A549 (cell line): ENCODE results near the gene TCF7L1. TPM values are rescaled to one million over a fixed set of nuclear protein-coding genes. Genes with fewer than 3 reads are reported as not detected.

ENCODE experiments used
- ATAC-seq, 2 experiments: fragments of 200-7000 bp in 1 of 2; fragments of >200 bp in 1 of 2; cut with Nextera tagmentation in 1 of 2; cut with Tn5 transposase in 1 of 2; 3 replicates each; pipeline versions ENCODE4 v1.8.0 to v1.9.1; 2018 to 2020; ENCODE audit warnings: mild to moderate bottlenecking in 1 of 2, moderate library complexity in 1 of 2
- CTCF ChIA-PET: fragments of 300-600 bp; sonication (Branson Sonifier 250); formaldehyde crosslinking; extraction: SDS; loops from one replicate; lab custom pipeline; 2021; ENCODE audit warnings: antibody characterized with exemption, inconsistent platforms; lab: Yijun Ruan, JAX
- POLR2A ChIA-PET: fragments of 350-600 bp; formaldehyde crosslinking; extraction: SDS; loops from one replicate; lab custom pipeline; 2021; ENCODE audit warnings: antibody characterized with exemption, inconsistent platforms; lab: Yijun Ruan, JAX
- DNase-seq, 2 experiments: peaks; one replicate each; pipeline versions ENCODE4 v3.0.0 to v3.0.0-alpha.2; 2011 to 2016; ENCODE audit warnings: low read depth in 1 of 2, low spot score in 1 of 2
- FAIRE-seq: peaks from 2 replicates; lab custom pipeline; 2011; peaks lifted over from hg19 to GRCh38; lab: Jason Lieb, UNC
- H3K27ac ChIP-seq, 2 experiments: fragments of >200 bp; sonication (Bioruptor Twin); formaldehyde crosslinking; 3 replicates each; pipeline ENCODE4 v1.5.1; 2016 to 2017
- H3K4me1 ChIP-seq: fragments of >200 bp; sonication (Bioruptor Twin); formaldehyde crosslinking; 3 replicates; pipeline ENCODE4 v1.6.1; 2016
- H3K4me2 ChIP-seq: fragments of >200 bp; sonication (Bioruptor Twin); formaldehyde crosslinking; 3 replicates; pipeline ENCODE4 v1.6.1; 2016
- H3K4me3 ChIP-seq: fragments of >200 bp; sonication (Bioruptor Twin); formaldehyde crosslinking; 3 replicates; pipeline ENCODE4 v1.5.1; 2016
- H3K9me3 ChIP-seq: fragments of >200 bp; sonication (Bioruptor Twin); formaldehyde crosslinking; 3 replicates; pipeline ENCODE4 v1.6.1; 2016
- ATOH8 ChIP-seq: fragments of 250-450 bp; sonication (Bioruptor Pico); IDR thresholded peaks from 2 replicates; pipeline ENCODE4 v1.5.0; 2020; ENCODE audit warnings: low read depth, mild to moderate bottlenecking, moderate library complexity
- BCL3 ChIP-seq: fragments of >200 bp; sonication (Bioruptor Twin); formaldehyde crosslinking; IDR thresholded peaks from 3 replicates; pipeline ENCODE4 v1.6.1; 2016
- CHD2 ChIP-seq: fragments of 150-350 bp; IDR thresholded peaks from 2 replicates; pipeline ENCODE4 v1.6.1; 2014; ENCODE audit warnings: low read length; ENCODE audit not compliant: partially characterized antibody
- E2F6 ChIP-seq: IDR thresholded peaks from 2 replicates; pipeline ENCODE4 v1.6.1; 2012; ENCODE audit warnings: low read depth, borderline replicate concordance
- EHMT2 ChIP-seq: fragments of 200-600 bp; sonication (generic); IDR thresholded peaks from 2 replicates; pipeline ENCODE4 v1.6.1; 2016; ENCODE audit warnings: antibody characterized with exemption, low read depth, mild to moderate bottlenecking, moderate library complexity
- KDM1A ChIP-seq: fragments of 200-600 bp; sonication (generic); IDR thresholded peaks from 2 replicates; pipeline ENCODE4 v1.6.1; 2016; ENCODE audit warnings: low read depth, mild to moderate bottlenecking
- PBX3 ChIP-seq: IDR thresholded peaks from 2 replicates; pipeline ENCODE4 v1.6.1; 2012
- POLR2A ChIP-seq: IDR thresholded peaks from 2 replicates; pipeline ENCODE4 v1.6.1; 2012; ENCODE audit warnings: mild to moderate bottlenecking, low read length
- POLR2AphosphoS2 ChIP-seq: conservative IDR thresholded peaks from 2 replicates; pipeline ENCODE4 v1.6.1; 2012; ENCODE audit warnings: low read length, improper control_type of control experiment, inconsistent platforms
- RAD21 ChIP-seq, 2 experiments: fragments of >200 bp in 1 of 2; sonication (Bioruptor Twin) in 1 of 2; formaldehyde crosslinking in 1 of 2; IDR thresholded peaks in 1 of 2; conservative IDR thresholded peaks in 1 of 2; 2 replicates in 1 of 2; 3 replicates in 1 of 2; pipeline ENCODE4 v1.6.1; 2012 to 2018; ENCODE audit warnings: inconsistent platforms in 1 of 2
- RARB ChIP-seq: fragments of 250-450 bp; sonication (Bioruptor Pico); IDR thresholded peaks from 2 replicates; pipeline ENCODE4 v1.8.0; 2021; ENCODE audit warnings: mild to moderate bottlenecking, moderate library complexity
- WGBS: methylation state at CpG from one replicate; pipeline ENCODE4 v1.1.6; 2017; ENCODE audit errors: missing lambda C conversion rate; 5-methylcytosine and 5-hydroxymethylcytosine counted together
- polyA plus RNA-seq, 4 experiments: library from polyadenylated mRNA; depleted of rRNA in 3 of 4; stranded (reverse); fragments of >200 nt; fragmentation: RNase III in 1 of 4; extraction: RNeasy Plus Mini Kit Qiagen cat#74134 plus additional on column Dnase treatment in 1 of 4; gene quantifications; 2 replicates in 3 of 4; 3 replicates in 1 of 4; pipeline ENCODE4 v1.2.3, GENCODE V29; 2011 to 2017
- TF ChIP-seq, protein P1 (sequence below): IDR thresholded peaks from 2 replicates; pipeline ENCODE4 v1.6.1; 2012

The TCF7L1 gene
- polyA plus RNA-seq, 2 of the 4 experiments (the other 2 are of a cell fraction): 0.68 to 4.4 TPM

GRCh38 chr2:85132397-85132796, 795 bp upstream of the TCF7L1 start:
- 35% methylated on average over 14 of the region's 14 CpGs for WGBS
- Histone ChIP-seq H3K9me3 (no peaks in the 10 kb centered on the region), H3K4me1 (peaks cover 9% of the 10 kb centered on the region), H3K4me3 (peak overlapping the region; percentile 61), H3K4me2 (peak overlapping the region; percentile 87), H3K27ac (peak overlapping the region; percentile 76 to 90)
- ChIA-PET CTCF (interaction anchor here (0.6 to 6.2 kb wide), 43 partner anchors 9 to 207 kb away, joined by 3 to 108 read pairs (median 4); no protein-coding TSS in a partner anchor), POLR2A (interaction anchor here (0.9 to 1.9 kb wide), 2 partner anchors 65 to 156 kb away, joined by 4 to 5 read pairs; no protein-coding TSS in a partner anchor)
- TF ChIP-seq ATOH8 (CRISPR knock-in tag): no peak
- TF ChIP-seq CHD2: no peak
- TF ChIP-seq KDM1A: no peak
- no peak for TF ChIP-seq BCL3
- TF ChIP-seq, protein P1, sequence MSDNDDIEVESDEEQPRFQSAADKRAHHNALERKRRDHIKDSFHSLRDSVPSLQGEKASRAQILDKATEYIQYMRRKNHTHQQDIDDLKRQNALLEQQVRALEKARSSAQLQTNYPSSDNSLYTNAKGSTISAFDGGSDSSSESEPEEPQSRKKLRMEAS: no peak
- TF ChIP-seq POLR2A: no peak
- peak in 1 of 2 experiments; percentile 20 for DNase-seq
- FAIRE-seq: no peak
- ATAC-seq: peak in 1 of 2 experiments; percentile 16; a peak in 2 of 6 replicates

GRCh38 chr2:85133751-85134254, 611 bp downstream of the TCF7L1 start:
- ChIA-PET POLR2A (interaction anchor here (1.9 kb wide), 1 partner anchor 154 kb away, joined by 5 read pairs; no protein-coding TSS in a partner anchor), CTCF (interaction anchor here (0.6 to 6.2 kb wide), 19 partner anchors 8 to 164 kb away, joined by 3 to 108 read pairs (median 6); no protein-coding TSS in a partner anchor)
- no peaks in the 10 kb centered on the region for H3K9me3 ChIP-seq
- peak; percentile 44 to 54 for ATAC-seq
- H3K4me2 ChIP-seq: peak overlapping the region; percentile 87
- peak overlapping the region; percentile 61 for H3K4me3 ChIP-seq
- peaks cover 9% of the 10 kb centered on the region for H3K4me1 ChIP-seq
- H3K27ac ChIP-seq: peak overlapping the region; percentile 76 to 90
- WGBS: 15% methylated on average over 27 of the region's 57 CpGs
- TF ChIP-seq RARB (CRISPR knock-in tag) (no peak), E2F6 (0 out of 2 replicates have a peak, but pooled peaks have one; percentile 17)
- peak; percentile 71 to 75 for DNase-seq
- FAIRE-seq: no peak

GRCh38 chr2:85134255-85134895, 1.2 kb downstream of the TCF7L1 start:
- Histone ChIP-seq H3K4me3 (peak overlapping the region; percentile 61), H3K4me1 (peaks cover 9% of the 10 kb centered on the region), H3K27ac (peak overlapping the region; percentile 76 to 90; a peak in 4 of 6 replicates), H3K9me3 (no peaks in the 10 kb centered on the region), H3K4me2 (peak overlapping the region; percentile 87)
- ATAC-seq (no peak), FAIRE-seq (no peak), DNase-seq (no peak)
- 86% methylated on average over 41 of the region's 45 CpGs for WGBS
- ChIA-PET POLR2A (interaction anchor here (1.9 kb wide), 1 partner anchor 154 kb away, joined by 5 read pairs; no protein-coding TSS in a partner anchor), CTCF (interaction anchor here (1.2 to 6.2 kb wide), 8 partner anchors 9 to 164 kb away, joined by 4 to 108 read pairs (median 12); no protein-coding TSS in a partner anchor)
- TF ChIP-seq PBX3: no peak
- no peak for TF ChIP-seq EHMT2
- no peak for TF ChIP-seq RAD21 (conservative IDR thresholded peaks at IDR 0.05 in 1 of 2, IDR thresholded peaks at IDR 0.05 in 1 of 2)
- TF ChIP-seq POLR2AphosphoS2: no peak
- TF ChIP-seq, all 56 proteins: peak for 0
